GM18499 (cell line): ENCODE results near the gene FSD1L.

Experiments
- ATAC-seq: cut with Tn5 transposase; IDR thresholded peaks from one replicate; pipeline ENCODE4 v1.9.1; 2021; ENCODE audit warnings: moderate number of reproducible peaks; ENCODE audit not compliant: insufficient read depth, unreplicated experiment

The FSD1L gene

DNA sequence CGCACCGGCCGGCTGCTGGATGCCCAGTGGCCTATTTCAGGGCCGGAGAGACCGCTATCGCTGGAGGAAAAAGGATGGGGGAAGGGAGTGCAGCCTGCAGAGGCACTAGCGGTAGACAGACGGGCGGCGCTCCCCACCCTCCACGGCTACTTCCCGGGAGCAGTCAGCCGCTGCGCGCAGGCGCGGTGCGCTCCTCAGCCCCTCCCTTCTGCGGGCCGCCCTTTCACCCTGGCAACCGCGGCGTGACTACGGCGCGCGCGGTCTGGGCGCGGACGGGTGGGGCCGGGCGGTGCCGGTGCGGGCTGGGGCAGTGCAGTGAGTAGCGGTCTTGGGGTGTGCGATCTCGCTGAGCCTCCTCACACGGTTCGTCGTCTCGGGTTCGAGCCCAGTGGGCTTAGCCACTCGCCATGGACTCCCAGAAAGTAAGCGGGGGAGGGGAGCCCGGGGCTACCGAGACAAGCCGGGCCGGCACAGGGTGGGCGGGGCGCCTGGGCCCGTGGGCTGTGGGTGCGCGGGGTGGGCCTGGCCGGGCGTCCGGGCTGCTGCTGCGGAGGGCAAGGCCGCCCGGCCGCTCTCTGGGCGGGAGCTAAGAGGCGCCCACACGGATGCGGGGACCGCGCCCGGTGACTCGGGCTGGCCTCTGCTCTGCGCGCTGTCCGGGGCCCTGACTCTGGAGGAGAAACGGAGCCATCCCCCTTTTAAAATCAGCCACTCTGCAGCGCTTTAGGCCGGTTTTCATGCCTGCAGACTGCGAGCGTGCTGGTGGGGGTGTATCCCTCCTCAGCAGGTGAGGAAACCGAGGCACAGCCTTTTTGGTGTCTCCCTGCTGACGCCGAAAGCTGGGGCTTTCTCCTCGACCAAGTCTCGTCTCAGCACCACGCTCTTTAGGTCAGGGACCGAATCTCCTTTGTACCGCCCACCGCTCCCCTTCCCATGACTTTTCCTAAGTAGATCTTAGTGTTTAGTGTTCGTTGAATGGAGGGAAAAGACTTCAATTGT, at the start of gene FSD1L:
FSD1L (plus strand) TSS at position 221 of the 999 bp plus-strand sequence; CDS start at position 408, 187 bp downstream.
- ATAC-seq: peak; percentile 78

DNA sequence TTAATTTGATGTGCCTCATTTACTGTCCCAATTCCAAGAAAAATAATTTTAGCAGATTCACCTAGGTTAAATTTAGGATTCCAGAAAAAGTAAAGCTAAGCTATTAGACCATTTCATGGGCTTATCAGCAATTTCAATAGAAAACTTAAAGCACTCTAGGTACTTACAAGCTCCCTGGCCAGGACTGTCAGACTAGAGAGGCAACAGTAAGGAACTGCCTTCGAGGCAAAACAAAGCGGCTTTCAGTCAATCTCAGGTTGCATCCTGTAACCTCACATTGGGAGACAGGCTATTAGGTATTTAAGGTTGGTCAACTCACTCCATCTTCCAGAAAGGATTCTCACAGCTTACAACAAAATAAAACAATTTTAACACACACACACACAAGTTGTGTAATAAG, 48.7 kb upstream of the FSD1L start:
- no peak for ATAC-seq

DNA sequence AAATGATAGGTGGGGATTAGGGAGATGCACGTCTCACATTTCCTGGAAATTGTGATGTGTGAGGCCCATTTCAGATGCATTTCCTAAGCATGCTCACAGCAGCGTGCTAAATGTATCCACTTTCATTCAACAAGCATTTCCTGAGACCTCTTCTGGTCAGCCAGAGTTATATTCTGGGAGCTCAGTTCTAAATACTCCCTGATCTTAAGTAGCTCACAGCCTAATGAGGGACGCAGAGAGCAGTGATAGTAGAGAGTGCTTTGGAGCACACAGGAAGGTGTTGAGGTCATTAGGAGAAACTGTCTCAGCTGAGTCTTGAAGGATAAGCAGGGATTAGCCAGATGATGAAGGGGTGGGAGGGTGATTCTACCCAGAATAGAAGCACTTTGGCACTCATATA, 46.2 kb upstream of the FSD1L start:
- ATAC-seq: no peak

DNA sequence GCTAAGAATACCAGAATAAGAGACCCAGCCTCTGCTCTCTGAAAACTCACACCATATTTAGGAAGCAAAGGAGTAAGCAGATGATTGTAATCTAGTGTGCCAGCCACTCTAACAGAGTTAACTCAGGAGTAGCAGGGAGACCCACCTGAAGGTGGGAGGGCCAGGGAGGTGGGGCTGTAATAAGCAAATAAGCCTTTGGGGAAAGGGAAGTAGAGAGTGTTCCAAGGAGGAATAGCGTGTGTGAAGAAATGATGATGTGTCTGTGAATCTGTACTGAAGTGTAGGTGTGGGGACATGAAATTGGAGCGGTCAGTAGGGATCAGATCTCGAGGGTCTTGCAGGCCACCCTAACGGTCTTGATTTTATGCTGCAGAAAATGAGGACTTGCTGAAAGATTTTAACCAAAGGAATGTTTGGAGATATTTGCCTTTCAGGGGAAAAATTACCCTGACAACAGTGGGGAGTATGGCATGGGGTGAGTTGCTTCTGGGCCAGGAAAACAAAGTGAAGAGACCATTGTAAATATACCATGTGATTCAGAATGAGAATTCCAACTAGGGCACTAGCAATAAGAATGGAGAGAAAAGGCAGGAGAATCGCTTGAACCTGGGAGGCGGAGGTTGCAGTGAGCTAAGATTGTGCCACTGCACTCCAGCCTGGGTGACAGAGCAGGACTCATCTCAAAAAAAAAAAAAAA, 44.1 kb upstream of the FSD1L start:
- no peak for ATAC-seq

DNA sequence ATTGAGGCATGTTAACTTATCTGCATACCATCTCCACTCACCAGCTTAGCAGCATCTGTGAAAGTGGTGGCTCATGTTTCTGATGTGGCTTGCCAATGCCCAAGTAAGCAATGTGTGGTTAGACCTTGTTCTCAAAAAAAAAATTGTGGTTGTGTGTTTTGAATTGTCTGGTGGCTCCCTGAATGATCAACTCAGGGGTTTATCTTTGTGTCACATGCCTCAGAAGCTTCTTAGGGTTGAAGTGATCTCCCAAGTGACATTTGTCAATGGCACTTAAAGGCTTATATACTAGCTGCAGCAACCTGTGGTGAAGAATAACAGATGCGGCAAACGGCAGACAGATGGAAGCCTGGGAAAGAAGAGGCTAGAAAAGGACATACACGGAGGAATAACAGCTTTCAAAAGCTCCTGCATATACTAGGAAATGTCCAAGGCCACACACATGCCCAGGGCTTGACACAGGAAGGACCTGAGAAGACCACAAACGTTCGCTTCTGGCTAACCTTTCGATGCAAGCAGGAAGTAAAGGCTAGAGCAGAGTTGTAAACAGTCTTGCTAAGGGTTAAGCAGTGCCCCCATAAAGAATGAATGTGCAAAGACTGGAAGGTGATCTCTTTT, 42.2 kb upstream of the FSD1L start:
- ATAC-seq: peak; percentile 91

DNA sequence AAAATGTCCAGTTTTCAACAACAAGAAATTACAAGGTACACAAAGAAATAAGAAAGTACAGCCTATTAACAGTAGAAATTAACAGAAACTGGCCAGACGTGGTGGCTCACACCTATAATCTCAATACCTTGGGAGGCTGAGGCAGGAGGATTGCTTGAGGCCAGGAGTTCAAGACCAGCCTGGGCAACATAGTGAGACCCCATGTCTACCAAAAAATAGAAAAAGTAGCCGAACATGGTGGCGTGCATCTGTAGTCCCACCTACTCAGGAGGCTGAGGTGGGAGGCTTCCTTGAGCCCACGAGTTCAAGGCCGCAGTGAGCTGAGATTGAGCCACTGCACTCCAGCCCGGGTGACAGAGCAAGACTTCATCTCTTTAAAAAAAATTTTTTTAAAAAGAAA, 41.5 kb upstream of the FSD1L start:
- ATAC-seq: no peak

DNA sequence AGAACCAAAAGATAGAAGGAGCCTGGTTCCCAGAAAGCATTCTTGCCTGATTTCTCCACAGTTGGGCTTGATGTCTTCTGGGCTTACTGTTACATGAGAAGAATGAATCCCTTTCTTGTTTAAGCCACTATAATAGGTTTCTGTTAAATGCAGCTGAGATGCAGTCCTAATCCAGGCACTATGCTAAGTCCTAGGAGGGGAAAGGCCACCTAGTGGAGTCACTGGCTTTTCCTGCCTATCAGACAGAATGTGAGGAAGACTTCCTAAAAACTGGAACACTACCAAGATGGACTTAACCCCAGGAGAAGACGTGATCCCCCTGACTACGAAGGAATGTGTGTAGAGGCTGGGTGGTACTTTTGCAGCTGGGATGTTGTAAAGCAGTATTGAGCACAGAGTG, 34.3 kb upstream of the FSD1L start:
- no peak for ATAC-seq

DNA sequence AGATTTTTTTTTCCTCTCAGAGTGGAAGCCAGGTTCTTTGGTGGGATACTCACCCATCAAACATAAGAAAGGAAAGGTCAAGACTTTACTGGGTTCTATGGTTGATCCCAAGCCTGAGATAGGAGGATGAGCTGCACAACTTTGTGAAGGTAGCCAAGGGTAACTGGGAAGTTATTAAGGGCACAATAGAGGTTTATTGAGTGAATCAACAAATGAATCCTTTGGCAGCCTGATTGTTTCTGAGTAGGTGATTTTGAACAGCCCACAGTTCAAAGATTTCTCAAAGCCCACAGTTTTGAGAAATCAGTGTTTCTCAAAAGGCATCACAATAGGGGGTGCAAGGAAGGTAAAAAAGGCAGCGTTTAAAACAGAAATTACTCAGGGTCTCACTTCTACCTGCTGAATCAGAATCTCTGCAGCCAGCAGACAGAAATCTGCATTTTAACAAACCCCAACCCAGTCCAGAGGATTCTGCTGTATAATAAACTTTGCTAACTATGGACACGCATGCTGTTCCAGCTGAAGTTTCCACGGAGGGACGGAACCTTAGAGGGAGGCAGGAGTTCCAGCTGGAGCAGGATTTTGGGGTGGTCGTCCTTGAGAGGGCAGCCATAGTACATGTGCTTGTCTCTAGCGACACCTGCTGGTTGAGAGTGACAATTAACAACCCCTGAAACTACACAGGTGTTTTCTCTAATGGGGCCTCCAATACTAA, 32.7 kb upstream of the FSD1L start:
- peak; percentile 59 for ATAC-seq

DNA sequence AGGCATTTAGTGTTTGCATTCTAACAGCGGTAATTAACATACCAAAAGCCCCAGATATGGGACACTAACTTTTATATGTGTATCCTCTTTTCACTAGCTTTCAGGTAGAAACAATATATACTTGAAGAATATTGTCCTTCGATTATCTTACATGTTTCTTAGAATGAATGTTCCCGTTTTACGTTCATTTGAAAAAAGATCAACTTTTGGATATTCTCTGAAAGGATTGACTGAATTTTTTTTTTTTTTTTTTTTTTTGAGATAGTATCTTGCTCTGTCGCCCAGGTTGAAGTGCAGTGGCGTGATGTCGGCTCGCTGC, 32.2 kb upstream of the FSD1L start:
- ATAC-seq: no peak

DNA sequence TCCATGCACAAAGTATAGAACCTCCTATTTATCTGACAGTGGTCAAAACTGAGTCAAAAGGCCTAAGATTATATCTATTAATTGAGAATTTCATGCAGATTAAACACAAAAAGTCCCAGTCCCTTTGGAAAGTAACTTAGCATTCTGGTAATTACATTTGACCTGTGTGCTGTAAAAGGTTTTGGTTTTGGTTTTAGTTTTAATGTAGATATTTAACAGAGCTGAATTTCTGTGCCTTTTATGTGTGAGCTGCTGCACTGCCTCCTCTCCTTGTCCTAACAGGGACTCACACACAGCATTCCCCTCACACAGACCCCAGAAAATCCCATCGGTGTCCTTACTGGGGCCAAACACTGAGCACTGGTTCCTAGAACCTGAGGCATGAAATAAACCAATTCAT, 31.0 kb upstream of the FSD1L start:
- ATAC-seq: peak; percentile 55

DNA sequence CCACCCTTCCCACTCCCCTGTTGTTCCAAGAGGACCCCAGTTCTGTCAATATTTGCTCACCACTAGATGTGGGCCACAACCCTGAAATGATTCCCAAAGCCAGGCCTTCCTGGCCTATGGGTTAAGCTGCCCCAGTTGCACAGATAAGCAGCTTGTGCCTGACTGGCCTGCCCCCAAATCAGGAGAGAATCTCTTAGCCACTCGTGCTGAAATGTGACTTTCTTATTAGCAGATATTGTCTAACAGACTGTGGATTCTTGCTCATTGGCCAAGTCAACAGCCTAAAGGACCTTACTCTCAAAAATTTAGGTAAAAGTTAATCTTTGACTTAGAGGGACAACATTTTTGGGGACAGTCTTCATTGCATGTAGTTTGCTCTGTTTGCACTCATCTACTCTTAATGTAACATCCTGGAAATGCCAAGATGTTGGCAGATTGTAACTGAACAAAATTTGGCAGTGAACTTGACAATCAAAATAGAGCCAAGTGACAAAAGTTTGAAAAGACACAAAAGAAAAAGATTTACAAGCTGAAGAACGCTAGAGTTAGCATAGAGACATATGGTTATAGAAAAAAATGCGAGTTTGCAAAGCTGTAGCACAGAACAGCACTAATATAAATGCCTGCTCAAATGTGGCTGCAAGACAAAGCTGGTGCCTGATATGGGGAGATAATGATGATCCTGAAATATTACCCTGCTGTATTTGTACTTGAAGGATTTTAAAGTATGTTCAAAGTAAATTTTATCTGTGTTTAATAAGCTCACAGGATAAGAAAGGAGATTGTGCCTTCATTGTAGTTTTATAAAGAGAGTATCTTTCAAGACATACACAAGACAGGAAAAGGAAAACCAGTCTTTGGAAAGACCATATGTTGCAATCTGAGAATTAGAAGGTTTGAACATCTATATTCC, 29.0 kb upstream of the FSD1L start:
- no peak for ATAC-seq

DNA sequence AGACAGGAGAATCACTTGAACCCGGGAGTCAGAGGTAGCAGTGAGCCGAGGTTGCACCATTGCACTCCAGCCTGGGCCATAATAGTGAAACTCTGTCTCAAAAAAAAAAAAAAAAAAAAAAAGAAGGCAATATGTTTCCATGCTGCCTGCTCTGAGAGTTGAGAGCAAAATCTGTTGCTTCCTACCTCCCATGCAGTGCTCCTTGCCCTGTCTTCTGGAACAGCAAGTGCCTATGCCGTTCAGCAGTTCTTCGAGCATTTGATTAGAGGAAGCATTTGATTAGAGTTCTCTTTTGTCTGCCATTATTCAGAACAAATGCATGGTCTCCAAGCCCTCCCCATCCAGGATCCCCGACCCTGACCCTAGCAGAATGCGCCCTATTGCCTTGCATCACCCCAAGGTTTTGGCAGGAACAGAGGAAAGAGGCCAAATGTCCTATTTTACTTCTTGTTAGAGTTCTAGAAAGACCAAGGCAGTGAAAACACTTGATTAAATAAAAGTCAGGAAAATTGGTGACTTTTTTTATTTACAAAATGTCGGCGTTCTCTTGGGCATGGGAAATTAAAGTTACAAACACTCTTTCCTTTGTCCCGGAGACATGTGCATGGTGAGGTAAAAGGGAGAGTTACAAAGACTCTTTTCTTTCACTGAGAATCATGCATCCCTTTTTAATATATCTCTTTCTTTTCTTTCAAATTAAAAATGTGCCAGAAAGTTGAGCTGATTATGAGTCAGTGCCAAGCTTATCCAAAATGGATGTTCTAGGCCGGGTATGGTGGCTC, 27.8 kb upstream of the FSD1L start:
- no peak for ATAC-seq

DNA sequence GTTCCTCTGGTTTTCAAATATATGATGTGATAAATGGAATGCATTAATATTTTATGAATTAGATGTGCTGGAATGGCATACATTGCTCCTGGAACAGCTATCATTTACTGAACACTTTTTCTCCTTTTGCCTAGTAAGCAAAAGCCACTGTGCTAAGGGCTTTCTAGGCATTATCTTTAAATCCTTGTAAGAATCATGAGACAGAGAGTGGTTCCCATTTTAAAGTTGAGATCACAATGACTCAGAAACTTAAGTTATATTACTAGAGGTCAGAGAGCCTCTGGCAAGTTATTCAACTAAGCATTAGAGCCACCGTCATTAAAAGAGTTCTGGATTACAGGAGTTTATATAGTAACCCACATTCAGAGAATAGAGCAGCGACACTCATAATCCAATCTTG, 26.7 kb upstream of the FSD1L start:
- no peak for ATAC-seq

DNA sequence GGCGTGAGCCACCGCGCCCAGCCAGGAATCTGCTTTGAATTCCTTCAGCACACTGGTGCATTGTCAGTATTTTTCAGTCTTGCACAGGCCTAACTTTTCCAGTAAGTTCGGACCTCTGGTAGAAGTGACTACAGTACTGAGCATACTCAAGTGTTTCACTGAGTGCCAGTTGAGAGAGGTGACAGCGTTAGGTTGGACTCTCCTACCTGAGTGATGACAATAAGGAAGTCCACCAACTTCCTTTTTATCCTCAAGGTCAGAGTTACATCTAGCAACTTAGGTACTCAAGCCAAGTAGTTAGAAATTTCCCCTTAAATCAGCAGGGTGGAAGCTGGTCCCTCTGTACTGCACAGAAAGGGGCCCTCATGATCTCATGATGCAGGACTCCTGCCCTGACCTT, 26.0 kb upstream of the FSD1L start:
- no peak for ATAC-seq

DNA sequence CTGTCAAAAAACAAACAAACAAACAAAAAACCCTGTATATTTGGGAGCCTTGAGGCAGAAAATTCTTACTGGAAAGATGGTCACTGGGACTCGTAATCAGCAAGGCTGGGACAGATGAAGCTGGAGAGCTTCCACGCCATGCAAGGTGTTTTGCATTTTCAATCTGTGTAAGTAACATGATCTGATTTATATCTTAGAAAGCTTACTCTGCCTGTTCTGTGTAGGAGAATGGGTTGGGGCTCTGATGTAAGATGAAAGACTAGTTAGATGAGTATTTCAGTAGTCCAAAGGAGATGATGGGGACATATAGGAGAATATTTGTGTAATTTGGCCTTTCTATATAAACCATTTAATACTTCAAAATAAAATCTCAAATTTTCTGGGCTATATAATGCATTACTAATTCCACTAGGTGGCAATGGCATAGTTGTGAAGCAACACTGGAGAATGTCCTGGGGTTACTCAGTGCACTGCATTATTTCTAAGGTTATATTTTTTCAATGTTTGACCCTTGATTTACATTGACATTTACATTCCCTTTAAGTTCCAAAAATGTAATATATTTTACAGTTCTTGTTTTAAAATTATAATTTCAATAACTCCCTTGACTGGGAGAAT, 21.9 kb upstream of the FSD1L start:
- ATAC-seq: no peak

DNA sequence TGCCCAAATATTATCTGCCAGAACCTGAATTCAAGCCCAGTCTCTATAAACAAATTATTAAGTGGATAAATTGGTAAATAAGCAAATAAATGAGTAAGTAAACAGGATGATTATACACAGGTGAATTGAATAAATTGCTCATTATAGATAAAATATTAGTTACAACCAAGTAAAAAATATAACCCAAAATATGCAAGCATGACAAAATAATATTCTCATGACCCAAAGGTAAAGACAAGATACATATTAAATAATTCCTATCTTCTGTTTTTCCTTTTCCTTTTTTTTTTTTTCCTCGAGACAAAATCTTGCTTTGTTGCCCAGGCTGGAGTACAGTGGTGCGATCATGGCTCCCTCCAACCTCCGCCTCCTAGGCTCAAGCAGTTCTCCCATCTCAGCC, 21.2 kb upstream of the FSD1L start:
- ATAC-seq: no peak

DNA sequence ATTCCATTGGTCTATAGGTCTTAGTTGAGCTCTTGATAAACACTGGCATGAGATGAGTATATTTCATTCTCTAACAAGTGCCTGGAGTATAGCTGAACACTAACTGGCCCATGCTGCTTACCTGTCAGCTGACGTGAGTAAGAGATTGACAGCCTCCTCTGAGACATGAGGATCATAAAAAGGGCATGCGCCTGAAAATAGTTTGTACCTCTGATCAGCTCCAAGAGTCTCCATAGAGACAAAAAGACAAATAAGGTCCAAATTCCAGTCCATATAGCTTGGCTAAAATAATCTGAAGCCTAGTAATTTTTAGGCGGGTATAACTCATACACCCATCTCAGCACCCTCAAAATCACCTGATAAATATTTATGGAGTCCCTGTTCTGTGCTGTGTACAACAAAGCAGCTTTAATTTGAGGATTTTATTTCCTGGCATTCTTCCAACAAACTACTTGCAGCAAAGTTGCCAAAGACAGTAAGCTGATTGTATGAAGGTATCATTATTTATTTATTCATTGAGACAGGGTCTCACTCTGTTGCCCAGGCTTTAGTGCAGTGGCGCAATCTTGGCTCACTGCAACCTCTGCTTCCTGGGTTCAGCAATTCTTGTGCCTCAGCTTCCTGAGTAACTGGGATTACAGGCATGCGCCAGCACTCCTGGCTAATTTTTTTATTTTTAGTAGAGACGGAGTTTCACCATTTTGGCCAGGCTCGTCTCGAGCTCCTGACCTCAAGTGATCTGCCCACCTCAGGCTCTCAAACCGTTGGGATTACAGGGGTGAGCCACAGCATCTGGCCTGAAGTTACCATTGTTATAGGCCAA, 16.2 kb upstream of the FSD1L start:
- no peak for ATAC-seq
